Transverse colon (tissue), 3 donors: ENCODE data around the gene PRR9.

Experiments used
- CTCF ChIP-seq, 5 experiments: fragments of 200-600 bp in 3 of 5; fragments of 450-650 bp in 2 of 5; sonication (generic) in 3 of 5; IDR thresholded peaks; 1 replicate in 2 of 5; 2 replicates in 3 of 5; pipeline ENCODE4 v1.5.1; 2016 to 2017; ENCODE audit warnings: antibody characterized with exemption in 5 of 5, inconsistent platforms in 3 of 5, mild to moderate bottlenecking in 2 of 5, moderate library complexity in 1 of 5
- EP300 ChIP-seq: sonication (generic); formaldehyde crosslinking; IDR thresholded peaks from one replicate; pipeline ENCODE4 v1.6.1; 2017; ENCODE audit warnings: antibody characterized with exemption, low read depth
- POLR2A ChIP-seq: fragments of 450-650 bp; IDR thresholded peaks from one replicate; pipeline ENCODE4 v1.6.1; 2016; ENCODE audit warnings: antibody characterized with exemption, mild to moderate bottlenecking, moderate library complexity

GRCh38 chr1:153210206-153210605 is 7.2 kb upstream of the PRR9 start:
- TF ChIP-seq POLR2A: no peak
- TF ChIP-seq EP300: no peak
- TF ChIP-seq CTCF (IDR thresholded peaks at IDR 0.05): no peak
